Mesothelial cell of epicardium (in vitro differentiated cells): ENCODE data around the gene SLC26A6. TPM values are rescaled to one million over a fixed set of nuclear protein-coding genes. Genes with fewer than 3 reads are reported as not detected.

ENCODE experiments used
- DNase-seq, 2 experiments: peaks; one replicate each; pipeline ENCODE4 v3.0.0; 2021; ENCODE audit warnings: low spot score in 2 of 2; ENCODE audit not compliant: unreplicated experiment in 2 of 2
- H3K27ac Mint-ChIP-seq: 2 replicates; pipeline ENCODE4 v1.8.0; 2021; ENCODE audit warnings: mixed read lengths
- H3K27me3 Mint-ChIP-seq: 2 replicates; pipeline ENCODE4 v1.8.0; 2021; ENCODE audit warnings: low read depth, mixed read lengths
- H3K36me3 Mint-ChIP-seq: 2 replicates; pipeline ENCODE4 v1.8.0; 2021; ENCODE audit warnings: mixed read lengths
- H3K4me1 Mint-ChIP-seq: 2 replicates; pipeline ENCODE4 v1.8.0; 2021; ENCODE audit warnings: mixed read lengths
- H3K4me3 Mint-ChIP-seq: 2 replicates; pipeline ENCODE4 v1.8.0; 2021; ENCODE audit warnings: mild to moderate bottlenecking, moderate library complexity, mixed read lengths
- H3K9me3 Mint-ChIP-seq: 2 replicates; pipeline ENCODE4 v1.8.0; 2021; ENCODE audit warnings: mixed read lengths
- CTCF ChIP-seq: fragments of 200-600 bp; sonication (generic); IDR thresholded peaks from one replicate; pipeline ENCODE4 v1.5.0; 2021; ENCODE audit warnings: antibody characterized with exemption; ENCODE audit not compliant: unreplicated experiment
- total RNA-seq: library from RNA; stranded (reverse); gene quantifications from 3 replicates; pipeline ENCODE4 v1.2.1, GENCODE V29; 2021

SLC26A6 gene
- total RNA-seq, 1 donor from 2014 or later = 18.0 TPM

GRCh38 chr3:48592519-48593087, 42.7 kb downstream of the SLC26A6 start:
- DNase-seq = no peak
- no peak for TF ChIP-seq CTCF
- no peaks in the 10 kb centered on the region for H3K9me3 Mint-ChIP-seq
- peaks cover 11% of the 10 kb centered on the region for H3K27me3 Mint-ChIP-seq
- no peak overlapping the region for H3K4me3 Mint-ChIP-seq
- H3K4me1 Mint-ChIP-seq = peaks cover 21% of the 10 kb centered on the region
- H3K36me3 Mint-ChIP-seq = no peaks in the 10 kb centered on the region
- no peak overlapping the region for H3K27ac Mint-ChIP-seq

GRCh38 chr3:48591886-48592518, 43.3 kb downstream of the SLC26A6 start:
- H3K4me1 Mint-ChIP-seq = peaks cover 15% of the 10 kb centered on the region
- no peaks in the 10 kb centered on the region for H3K9me3 Mint-ChIP-seq
- H3K4me3 Mint-ChIP-seq = no peak overlapping the region
- no peaks in the 10 kb centered on the region for H3K36me3 Mint-ChIP-seq
- H3K27me3 Mint-ChIP-seq = peaks cover 11% of the 10 kb centered on the region
- no peak for DNase-seq
- no peak for TF ChIP-seq CTCF
- no peak overlapping the region for H3K27ac Mint-ChIP-seq

- no peak overlapping the region for H3K27ac Mint-ChIP-seq
- H3K4me3 Mint-ChIP-seq = no peak overlapping the region
- H3K9me3 Mint-ChIP-seq = no peaks in the 10 kb centered on the region
- TF ChIP-seq CTCF = no peak
- H3K27me3 Mint-ChIP-seq = peaks cover 11% of the 10 kb centered on the region
- peaks cover 14% of the 10 kb centered on the region for H3K4me1 Mint-ChIP-seq
- no peaks in the 10 kb centered on the region for H3K36me3 Mint-ChIP-seq
- no peak for DNase-seq
Observed at GRCh38 chr3:48591436-48591835, 43.8 kb downstream of the SLC26A6 start.

- Mint-ChIP-seq H3K4me1 (no peaks in the 10 kb centered on the region), H3K9me3 (no peaks in the 10 kb centered on the region), H3K27me3 (no peaks in the 10 kb centered on the region), H3K27ac (no peak overlapping the region), H3K4me3 (no peak overlapping the region), H3K36me3 (no peaks in the 10 kb centered on the region)
- TF ChIP-seq CTCF = no peak
- no peak for DNase-seq
Observed at GRCh38 chr3:48588230-48588629, 47.0 kb downstream of the SLC26A6 start.

- no peak for TF ChIP-seq CTCF
- no peak overlapping the region for H3K4me3 Mint-ChIP-seq
- no peak for DNase-seq
- H3K27me3 Mint-ChIP-seq = no peaks in the 10 kb centered on the region
- no peak overlapping the region for H3K27ac Mint-ChIP-seq
- H3K36me3 Mint-ChIP-seq = no peaks in the 10 kb centered on the region
- no peaks in the 10 kb centered on the region for H3K4me1 Mint-ChIP-seq
- H3K9me3 Mint-ChIP-seq = no peaks in the 10 kb centered on the region
Observed at GRCh38 chr3:48587686-48588085, 47.6 kb downstream of the SLC26A6 start.
